ENCODE measurements around the gene HINT3. TPM values are rescaled to one million over a fixed set of nuclear protein-coding genes. Genes with fewer than 3 reads are reported as not detected.

The HINT3 gene
- total RNA-seq, 1 experiment from 2014 or later = 13.6 TPM

GRCh38 chr6:125979101-125979500 lies 22.5 kb downstream of the HINT3 start:
- intact Hi-C loops (cut with micrococcal nuclease; ENCODE audit: unreplicated experiment) = no loop called here
- no peaks in the 10 kb centered on the region for H4K20me1 ChIP-seq (ENCODE audit: insufficient read depth)
- DNase-seq = no peak
- CTCF ChIA-PET = no interaction called here
- no TSS peak for BruUV-seq (replicated peaks)
- H3K27ac ChIP-seq = no peak overlapping the region
- POLR2A ChIA-PET (ENCODE audit: unreplicated experiment) = interaction anchor here (0.7 kb wide), 1 partner anchor 21 kb away, joined by 9 read pairs; no protein-coding TSS in a partner anchor
- H3K4me1 ChIP-seq (replicated peaks; ENCODE audit: insufficient read depth) = peaks cover 19% of the 10 kb centered on the region
- no peaks in the 10 kb centered on the region for H3K9me2 ChIP-seq (ENCODE audit: insufficient read depth)
- no peak overlapping the region for H2AFZ ChIP-seq
- no peaks in the 10 kb centered on the region for H3K27me3 ChIP-seq (ENCODE audit: insufficient read depth, low read depth)
- no peak overlapping the region for H3K4me3 ChIP-seq
- H3K4me2 ChIP-seq = no peak overlapping the region
- TF ChIP-seq EZH2 (IDR thresholded peaks at IDR 0.05; ENCODE audit: low read depth) (no peak), CTCF (conservative IDR thresholded peaks at IDR 0.05) (no peak)
- peaks cover 11% of the 10 kb centered on the region; the same call in 1 of the 2 replicates for H3K36me3 ChIP-seq (ENCODE audit: low read depth)
- no peaks in the 10 kb centered on the region for H3K79me2 ChIP-seq (ENCODE audit: low read depth)
- peaks cover 15% of the 10 kb centered on the region; the same call in 1 of the 2 replicates for H3F3A ChIP-seq (ENCODE audit: insufficient read depth, low read depth)
- H3K9me3 ChIP-seq (ENCODE audit: insufficient read depth, low read depth) = no peaks in the 10 kb centered on the region

- no TSS peak for BruUV-seq (replicated peaks)
- H3K9me3 ChIP-seq (ENCODE audit: insufficient read depth, low read depth) = no peaks in the 10 kb centered on the region
- H4K20me1 ChIP-seq (ENCODE audit: insufficient read depth) = no peaks in the 10 kb centered on the region
- intact Hi-C loops (cut with micrococcal nuclease; ENCODE audit: unreplicated experiment) = loop anchor here (10.0 kb wide), 1 partner anchor 1757 kb away; no protein-coding TSS in a partner anchor
- H3K27ac ChIP-seq = no peak overlapping the region
- peaks cover 19% of the 10 kb centered on the region for H3K79me2 ChIP-seq (ENCODE audit: low read depth)
- H3K4me1 ChIP-seq (replicated peaks; ENCODE audit: insufficient read depth) = peaks cover 34% of the 10 kb centered on the region
- peaks cover 4% of the 10 kb centered on the region; the same call in 1 of the 2 replicates for H3K36me3 ChIP-seq (ENCODE audit: low read depth)
- H3K4me3 ChIP-seq = no peak overlapping the region
- H3K4me2 ChIP-seq = no peak overlapping the region
- ChIA-PET POLR2A (ENCODE audit: unreplicated experiment) (interaction anchor here (0.6 to 0.7 kb wide), 2 partner anchors 34 to 80 kb away, joined by 5 to 6 read pairs; no protein-coding TSS in a partner anchor), CTCF (interaction anchor here (0.5 kb wide), 1 partner anchor 790 kb away, joined by 3 read pairs; no protein-coding TSS in a partner anchor)
- H3F3A ChIP-seq (ENCODE audit: insufficient read depth, low read depth) = peaks cover 24% of the 10 kb centered on the region
- TF ChIP-seq CTCF (conservative IDR thresholded peaks at IDR 0.05) = no peak
- no peak for TF ChIP-seq EZH2 (IDR thresholded peaks at IDR 0.05; ENCODE audit: low read depth)
- H2AFZ ChIP-seq = no peak overlapping the region
- no peaks in the 10 kb centered on the region; the same call in 1 of the 2 replicates for H3K9me2 ChIP-seq (ENCODE audit: insufficient read depth)
- no peak for DNase-seq
- no peaks in the 10 kb centered on the region for H3K27me3 ChIP-seq (ENCODE audit: insufficient read depth, low read depth)
Observed at GRCh38 chr6:125981571-125982185, 25.1 kb downstream of the HINT3 start.

- no peak for DNase-seq
- Histone ChIP-seq H3K9me3 (ENCODE audit: insufficient read depth, low read depth) (no peaks in the 10 kb centered on the region), H3K4me3 (no peak overlapping the region), H2AFZ (no peak overlapping the region), H3K36me3 (ENCODE audit: low read depth) (peaks cover 4% of the 10 kb centered on the region; the same call in 1 of the 2 replicates), H4K20me1 (ENCODE audit: insufficient read depth) (no peaks in the 10 kb centered on the region), H3F3A (ENCODE audit: insufficient read depth, low read depth) (peaks cover 27% of the 10 kb centered on the region), H3K4me1 (replicated peaks; ENCODE audit: insufficient read depth) (peaks cover 49% of the 10 kb centered on the region), H3K27ac (peak overlapping the region; percentile 25), H3K9me2 (ENCODE audit: insufficient read depth) (no peaks in the 10 kb centered on the region; the same call in 1 of the 2 replicates), H3K79me2 (ENCODE audit: low read depth) (peaks cover 36% of the 10 kb centered on the region), H3K4me2 (peak overlapping the region; percentile 32), H3K27me3 (ENCODE audit: insufficient read depth, low read depth) (no peaks in the 10 kb centered on the region)
- no TSS peak for BruUV-seq (replicated peaks)
- CTCF ChIA-PET = no interaction called here
- TF ChIP-seq EZH2 (IDR thresholded peaks at IDR 0.05; ENCODE audit: low read depth) (no peak), CTCF (conservative IDR thresholded peaks at IDR 0.05) (no peak)
- POLR2A ChIA-PET (ENCODE audit: unreplicated experiment) = interaction anchor here (0.6 kb wide), 2 partner anchors 31 to 443 kb away, joined by 3 to 4 read pairs; no protein-coding TSS in a partner anchor
- intact Hi-C loops (cut with micrococcal nuclease; ENCODE audit: unreplicated experiment) = loop anchor here (10.0 kb wide), 1 partner anchor 1759 kb away; no protein-coding TSS in a partner anchor
Observed at GRCh38 chr6:125983246-125983945, 26.8 kb downstream of the HINT3 start.

Data from PC-9 (cell line).